PC-3 (cell line): ENCODE results near the gene ST3GAL3. TPM values are rescaled to one million over a fixed set of nuclear protein-coding genes. Genes with fewer than 3 reads are reported as not detected.

ENCODE experiments used
- ATAC-seq: fragments of 200-7000 bp; cut with Tn5 transposase; 2 replicates; pipeline ENCODE4 v1.9.1; 2020; ENCODE audit warnings: mild to moderate bottlenecking, moderate library complexity
- BruUV-seq: library from RNA; stranded (reverse); fragments of 400-500 nt; replicated peaks from 2 replicates; lab custom pipeline; 2021; lab: Mats Ljungman, UMichigan
- CTCF ChIA-PET: fragments of 300-600 bp; sonication (Branson Sonifier 250); formaldehyde crosslinking; loops from one replicate; lab custom pipeline; 2022; ENCODE audit warnings: antibody characterized with exemption; lab: Charles Lee
- POLR2A ChIA-PET: fragments of 300-600 bp; sonication (Branson Sonifier 250); formaldehyde crosslinking; loops from one replicate; lab custom pipeline; 2022; ENCODE audit warnings: antibody characterized with exemption; ENCODE audit not compliant: unreplicated experiment; lab: Charles Lee
- DNase-seq: peaks from one replicate; pipeline ENCODE4 v3.0.0-alpha.2; 2015
- H2AFZ ChIP-seq: fragments of 300-600 bp; sonication (generic); 2 replicates; pipeline ENCODE4 v1.6.0; 2016; ENCODE audit warnings: antibody characterized with exemption, low read length
- H3F3A ChIP-seq: fragments of 300-600 bp; sonication (generic); one replicate; pipeline ENCODE4 v1.6.0; 2017; ENCODE audit warnings: antibody characterized with exemption, low read length, control low read depth, mild to moderate bottlenecking; ENCODE audit not compliant: unreplicated experiment
- H3K27ac ChIP-seq: fragments of 300-600 bp; sonication (generic); 2 replicates; pipeline ENCODE4 v1.5.1; 2016; ENCODE audit warnings: mild to moderate bottlenecking, low read length
- H3K27me3 ChIP-seq: fragments of 300-600 bp; sonication (generic); 2 replicates; pipeline ENCODE4 v1.6.1; 2016; ENCODE audit warnings: low read length, mixed read lengths
- H3K36me3 ChIP-seq: fragments of 300-600 bp; sonication (generic); 2 replicates; pipeline ENCODE4 v1.6.1; 2016; ENCODE audit warnings: low read depth, mixed run types, low read length, mixed read lengths
- H3K4me1 ChIP-seq: fragments of 300-600 bp; sonication (generic); 2 replicates; pipeline ENCODE4 v1.5.1; 2016; ENCODE audit warnings: low read length; ENCODE audit not compliant: insufficient read depth
- H3K4me2 ChIP-seq: fragments of 300-600 bp; sonication (generic); 2 replicates; pipeline ENCODE4 v1.6.0; 2016; ENCODE audit warnings: low read length
- H3K4me3 ChIP-seq: fragments of 300-600 bp; sonication (generic); 2 replicates; pipeline ENCODE4 v1.5.1; 2016; ENCODE audit warnings: mild to moderate bottlenecking, low read length, mixed read lengths
- H3K79me2 ChIP-seq: fragments of 300-600 bp; sonication (generic); 2 replicates; pipeline ENCODE4 v1.6.1; 2017; ENCODE audit warnings: low read length, mixed read lengths
- H3K9ac ChIP-seq: fragments of 300-600 bp; sonication (generic); 2 replicates; pipeline ENCODE4 v1.6.0; 2016; ENCODE audit warnings: mild to moderate bottlenecking, low read length
- H3K9me2 ChIP-seq: fragments of 300-600 bp; sonication (generic); replicated peaks from 2 replicates; pipeline ENCODE4 v1.6.1; 2016; ENCODE audit warnings: mixed run types, low read length, mixed read lengths
- H3K9me3 ChIP-seq: fragments of 300-600 bp; sonication (generic); 2 replicates; pipeline ENCODE4 v1.6.1; 2016; ENCODE audit warnings: low read length, mixed read lengths
- H4K20me1 ChIP-seq: fragments of 300-600 bp; sonication (generic); 2 replicates; pipeline ENCODE4 v1.6.1; 2016; ENCODE audit warnings: low read length, mixed read lengths
- CTCF ChIP-seq: fragments of 300-600 bp; sonication (generic); conservative IDR thresholded peaks from 2 replicates; pipeline ENCODE4 v1.5.1; 2017; ENCODE audit warnings: antibody characterized with exemption, low read depth, mild to moderate bottlenecking, low read length
- EZH2 ChIP-seq: fragments of 300-600 bp; sonication (generic); IDR thresholded peaks from one replicate; pipeline ENCODE4 v1.6.1; 2017; ENCODE audit warnings: antibody characterized with exemption, mild to moderate bottlenecking, low read length; ENCODE audit not compliant: unreplicated experiment
- EZH2phosphoT487 ChIP-seq: fragments of 300-600 bp; sonication (generic); IDR thresholded peaks from 2 replicates; pipeline ENCODE4 v1.6.1; 2018; ENCODE audit warnings: mild to moderate bottlenecking, antibody characterized with exemption, low read length, borderline replicate concordance
- intact Hi-C: fragments of 100-400 bp; cut with micrococcal nuclease; formaldehyde crosslinking; loops from 2 replicates; pipeline ENCODE4 v1.9.0; 2023
- total RNA-seq: library from RNA; depleted of rRNA; stranded (reverse); fragments of >200 nt; gene quantifications from 2 replicates; pipeline ENCODE4 v1.2.3, GENCODE V29; 2014

ST3GAL3 gene
- total RNA-seq, 1 experiment from 2014 or later: 9.0 TPM

DNA sequence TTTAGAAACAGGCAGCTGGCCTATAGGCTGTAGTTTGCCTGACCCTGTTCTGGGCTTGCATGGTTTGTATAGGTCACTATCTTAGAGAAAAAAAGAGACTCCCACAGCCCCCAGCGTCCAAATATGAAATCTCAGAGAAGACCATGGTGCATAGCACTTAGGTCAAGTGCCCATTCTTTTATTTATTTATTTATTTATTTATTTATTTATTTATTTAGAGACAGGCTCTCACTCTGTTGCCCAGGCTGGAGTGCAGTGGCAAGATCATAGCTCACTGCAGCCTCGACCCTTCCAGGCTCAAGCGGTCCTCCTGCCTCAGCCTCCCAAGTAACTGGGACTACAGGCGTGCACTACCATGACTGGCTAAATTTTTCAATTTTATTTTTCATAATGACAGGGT is 175.4 kb downstream of the ST3GAL3 start:
- H3K27me3 ChIP-seq: no peaks in the 10 kb centered on the region
- no peak for ATAC-seq
- POLR2A ChIA-PET: no interaction called here
- H3K4me3 ChIP-seq: no peak overlapping the region
- H3K4me2 ChIP-seq: no peak overlapping the region
- intact Hi-C loops: no loop called here
- H3K27ac ChIP-seq: no peak overlapping the region
- no peaks in the 10 kb centered on the region for H3K36me3 ChIP-seq
- H3K4me1 ChIP-seq: peaks cover 29% of the 10 kb centered on the region
- no peak for TF ChIP-seq EZH2phosphoT487
- TF ChIP-seq EZH2: no peak
- no peak for TF ChIP-seq CTCF
- H3F3A ChIP-seq: no peaks in the 10 kb centered on the region
- no peak overlapping the region for H3K9ac ChIP-seq
- no TSS peak for BruUV-seq
- CTCF ChIA-PET: no interaction called here
- no peaks in the 10 kb centered on the region for H3K9me3 ChIP-seq
- H2AFZ ChIP-seq: no peak overlapping the region
- H3K9me2 ChIP-seq: 0 out of 2 replicates have a peak, but pooled peaks cover 4% of the 10 kb centered on the region
- H4K20me1 ChIP-seq: no peaks in the 10 kb centered on the region
- H3K79me2 ChIP-seq: no peaks in the 10 kb centered on the region
- no peak for DNase-seq

GRCh38 chr1:43883321-43883720 is 176.0 kb downstream of the ST3GAL3 start:
- CTCF ChIA-PET: no interaction called here
- H4K20me1 ChIP-seq: no peaks in the 10 kb centered on the region

More at GRCh38 chr1:43883321-43883720, 176.0 kb downstream of the ST3GAL3 start:
- Histone ChIP-seq H3K9ac (no peak overlapping the region), H2AFZ (no peak overlapping the region), H3K79me2 (no peaks in the 10 kb centered on the region), H3K36me3 (no peaks in the 10 kb centered on the region), H3F3A (no peaks in the 10 kb centered on the region), H3K9me3 (no peaks in the 10 kb centered on the region), H3K4me3 (no peak overlapping the region), H3K9me2 (0 out of 2 replicates have a peak, but pooled peaks cover 4% of the 10 kb centered on the region), H3K27me3 (no peaks in the 10 kb centered on the region), H3K4me2 (no peak overlapping the region), H3K4me1 (peaks cover 28% of the 10 kb centered on the region), H3K27ac (no peak overlapping the region)
- ATAC-seq (no peak), DNase-seq (no peak)
- POLR2A ChIA-PET: no interaction called here
- BruUV-seq: no TSS peak
- intact Hi-C loops: no loop called here
- TF ChIP-seq CTCF (no peak), EZH2phosphoT487 (no peak), EZH2 (no peak)
